Calu3 (cell line): ENCODE results near the gene GRIK1. TPM values are rescaled to one million over a fixed set of nuclear protein-coding genes. Genes with fewer than 3 reads are reported as not detected.

Source experiments
- BruUV-seq: library from RNA; stranded (reverse); fragments of 400-500 nt; replicated peaks from 2 replicates; lab custom pipeline; 2021; lab: Mats Ljungman, UMichigan
- CTCF ChIA-PET: fragments of 300-600 bp; sonication (Branson Sonifier 250); formaldehyde crosslinking; loops from one replicate; lab custom pipeline; 2022; ENCODE audit warnings: antibody characterized with exemption; lab: Charles Lee
- DNase-seq: peaks from one replicate; pipeline ENCODE4 v3.0.0; 2022
- H3K27ac Mint-ChIP-seq: one replicate; pipeline ENCODE4 v1.8.0; 2022; ENCODE audit warnings: mixed read lengths; ENCODE audit not compliant: unreplicated experiment
- H3K27me3 Mint-ChIP-seq: one replicate; pipeline ENCODE4 v1.8.0; 2022; ENCODE audit warnings: mixed read lengths; ENCODE audit not compliant: unreplicated experiment
- H3K36me3 Mint-ChIP-seq: one replicate; pipeline ENCODE4 v1.8.0; 2022; ENCODE audit warnings: mild to moderate bottlenecking, moderate library complexity, mixed read lengths; ENCODE audit not compliant: insufficient read depth, unreplicated experiment
- H3K4me1 Mint-ChIP-seq: one replicate; pipeline ENCODE4 v1.8.0; 2022; ENCODE audit warnings: mild to moderate bottlenecking, low read depth, mixed read lengths; ENCODE audit not compliant: unreplicated experiment
- H3K4me3 Mint-ChIP-seq: one replicate; pipeline ENCODE4 v1.8.0; 2022; ENCODE audit warnings: mild to moderate bottlenecking, low read depth, moderate library complexity, mixed read lengths; ENCODE audit not compliant: unreplicated experiment
- H3K9me3 Mint-ChIP-seq: one replicate; pipeline ENCODE4 v1.8.0; 2022; ENCODE audit warnings: low read depth, mixed read lengths; ENCODE audit not compliant: unreplicated experiment
- intact Hi-C: fragments of 100-400 bp; cut with micrococcal nuclease; formaldehyde crosslinking; loops from one replicate; pipeline ENCODE4 v1.10.0; 2022; ENCODE audit not compliant: unreplicated experiment
- total RNA-seq: library from RNA; stranded (reverse); gene quantifications from 2 replicates; pipeline ENCODE4 v1.2.3, GENCODE V29; 2022
- TF ChIP-seq, protein P1 (sequence below): fragments of 200-600 bp; IDR thresholded peaks from one replicate; pipeline ENCODE4 v1.8.0; 2022; ENCODE audit warnings: antibody characterized with exemption; ENCODE audit not compliant: unreplicated experiment

Gene GRIK1
- total RNA-seq, 1 experiment from 2014 or later, result not detected

DNA sequence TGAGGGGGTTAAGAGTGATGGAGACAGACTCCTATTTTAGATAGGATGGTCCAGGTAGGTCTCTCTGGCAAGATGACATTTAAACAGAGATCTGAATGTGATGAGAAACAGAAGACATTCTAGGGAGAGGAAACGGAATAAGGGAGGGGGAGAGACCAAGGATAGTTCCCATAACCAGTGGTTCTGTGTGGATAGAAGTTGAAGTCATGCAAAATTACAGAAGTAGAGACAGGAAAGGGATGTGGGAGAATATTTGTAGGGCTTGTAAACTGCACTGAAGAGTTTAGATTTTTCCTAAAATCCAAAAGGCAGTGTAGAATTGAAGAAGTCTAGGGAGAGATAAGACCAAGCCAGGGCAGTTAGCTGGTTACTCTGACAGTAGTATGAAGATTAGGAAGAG, 200.6 kb downstream of the GRIK1 start:
- Mint-ChIP-seq H3K27ac (no peak overlapping the region), H3K27me3 (peaks cover 14% of the 10 kb centered on the region), H3K36me3 (no peaks in the 10 kb centered on the region), H3K9me3 (no peaks in the 10 kb centered on the region), H3K4me1 (no peaks in the 10 kb centered on the region), H3K4me3 (no peak overlapping the region)
- DNase-seq, result no peak
- intact Hi-C loops, result no loop called here
- CTCF ChIA-PET, result no interaction called here
- no TSS peak for BruUV-seq
- TF ChIP-seq, protein P1, sequence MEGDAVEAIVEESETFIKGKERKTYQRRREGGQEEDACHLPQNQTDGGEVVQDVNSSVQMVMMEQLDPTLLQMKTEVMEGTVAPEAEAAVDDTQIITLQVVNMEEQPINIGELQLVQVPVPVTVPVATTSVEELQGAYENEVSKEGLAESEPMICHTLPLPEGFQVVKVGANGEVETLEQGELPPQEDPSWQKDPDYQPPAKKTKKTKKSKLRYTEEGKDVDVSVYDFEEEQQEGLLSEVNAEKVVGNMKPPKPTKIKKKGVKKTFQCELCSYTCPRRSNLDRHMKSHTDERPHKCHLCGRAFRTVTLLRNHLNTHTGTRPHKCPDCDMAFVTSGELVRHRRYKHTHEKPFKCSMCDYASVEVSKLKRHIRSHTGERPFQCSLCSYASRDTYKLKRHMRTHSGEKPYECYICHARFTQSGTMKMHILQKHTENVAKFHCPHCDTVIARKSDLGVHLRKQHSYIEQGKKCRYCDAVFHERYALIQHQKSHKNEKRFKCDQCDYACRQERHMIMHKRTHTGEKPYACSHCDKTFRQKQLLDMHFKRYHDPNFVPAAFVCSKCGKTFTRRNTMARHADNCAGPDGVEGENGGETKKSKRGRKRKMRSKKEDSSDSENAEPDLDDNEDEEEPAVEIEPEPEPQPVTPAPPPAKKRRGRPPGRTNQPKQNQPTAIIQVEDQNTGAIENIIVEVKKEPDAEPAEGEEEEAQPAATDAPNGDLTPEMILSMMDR, result no peak

DNA sequence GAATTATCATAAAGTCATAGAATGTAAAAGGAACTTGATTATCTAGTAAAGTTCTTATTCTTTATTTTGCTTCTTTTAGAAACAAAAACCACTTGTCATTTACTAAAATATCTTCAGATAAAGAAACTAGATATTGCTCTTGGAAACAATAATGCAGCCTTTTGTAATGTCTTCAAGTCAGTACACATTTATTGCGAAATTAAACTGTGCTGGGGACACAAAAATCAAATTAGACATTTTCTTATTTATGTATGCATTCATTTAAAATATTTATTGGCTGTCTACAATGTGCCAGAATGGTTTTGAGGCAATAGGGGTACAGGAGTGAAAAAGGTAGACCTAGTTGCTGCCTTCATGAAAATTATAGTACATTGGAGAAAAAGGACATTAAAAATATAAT, 201.1 kb downstream of the GRIK1 start:
- no peaks in the 10 kb centered on the region for H3K9me3 Mint-ChIP-seq
- no peaks in the 10 kb centered on the region for H3K36me3 Mint-ChIP-seq
- peaks cover 14% of the 10 kb centered on the region for H3K27me3 Mint-ChIP-seq
- no peaks in the 10 kb centered on the region for H3K4me1 Mint-ChIP-seq
- TF ChIP-seq, protein P1, result no peak
- intact Hi-C loops, result no loop called here
- no peak overlapping the region for H3K4me3 Mint-ChIP-seq
- no peak overlapping the region for H3K27ac Mint-ChIP-seq
- BruUV-seq, result no TSS peak
- DNase-seq, result no peak
- CTCF ChIA-PET, result no interaction called here

DNA sequence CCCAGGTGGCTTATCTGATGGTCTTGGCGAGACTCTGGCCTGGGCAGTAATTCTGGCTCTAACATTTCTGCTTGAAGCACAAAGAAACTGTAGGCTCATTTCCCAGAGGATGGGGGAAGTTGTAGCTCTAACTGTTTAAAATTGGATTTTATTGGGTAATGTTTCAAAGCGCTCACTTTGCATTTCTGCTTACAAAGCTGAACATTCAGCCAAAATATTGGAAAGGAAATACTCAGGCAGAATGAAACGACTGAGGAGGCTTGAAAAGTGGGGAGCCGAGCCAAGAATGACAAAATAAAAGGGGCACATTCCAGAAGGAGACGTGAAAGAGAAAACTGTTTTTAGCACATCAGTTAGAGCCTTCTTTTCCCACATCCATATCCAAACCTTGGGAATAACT, 202.6 kb downstream of the GRIK1 start:
- CTCF ChIA-PET, result no interaction called here
- Mint-ChIP-seq H3K27me3 (peaks cover 14% of the 10 kb centered on the region), H3K27ac (no peak overlapping the region), H3K36me3 (no peaks in the 10 kb centered on the region), H3K4me3 (no peak overlapping the region), H3K4me1 (no peaks in the 10 kb centered on the region), H3K9me3 (no peaks in the 10 kb centered on the region)
- no peak for DNase-seq
- TF ChIP-seq, protein P1, result no peak
- intact Hi-C loops, result no loop called here
- no TSS peak for BruUV-seq

DNA sequence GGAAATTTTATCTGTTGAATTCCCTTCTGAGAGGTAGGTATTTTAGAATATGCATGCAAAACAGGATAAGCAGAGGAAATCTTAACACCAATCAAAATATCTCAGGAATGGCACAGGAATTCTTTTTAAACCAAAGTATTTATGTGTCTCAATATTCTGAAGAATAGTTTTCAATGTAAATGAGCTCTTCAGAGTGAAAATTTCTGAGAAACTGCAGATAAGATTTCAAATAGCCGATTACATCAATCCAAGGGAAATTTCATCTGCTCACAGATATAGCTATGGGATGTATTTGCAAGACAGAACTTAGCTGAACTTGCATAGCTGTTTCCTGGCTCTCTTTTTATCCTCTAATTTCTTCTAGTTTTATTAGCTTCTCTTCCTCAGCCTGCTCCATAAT, 209.5 kb downstream of the GRIK1 start:
- intact Hi-C loops, result no loop called here
- Mint-ChIP-seq H3K9me3 (peaks cover 2% of the 10 kb centered on the region), H3K36me3 (no peaks in the 10 kb centered on the region), H3K4me1 (no peaks in the 10 kb centered on the region), H3K4me3 (no peak overlapping the region), H3K27ac (no peak overlapping the region), H3K27me3 (no peaks in the 10 kb centered on the region)
- CTCF ChIA-PET, result no interaction called here
- DNase-seq, result no peak
- BruUV-seq, result no TSS peak
- TF ChIP-seq, protein P1, result no peak
